ENCODE data around the gene HIC1.

DNA sequence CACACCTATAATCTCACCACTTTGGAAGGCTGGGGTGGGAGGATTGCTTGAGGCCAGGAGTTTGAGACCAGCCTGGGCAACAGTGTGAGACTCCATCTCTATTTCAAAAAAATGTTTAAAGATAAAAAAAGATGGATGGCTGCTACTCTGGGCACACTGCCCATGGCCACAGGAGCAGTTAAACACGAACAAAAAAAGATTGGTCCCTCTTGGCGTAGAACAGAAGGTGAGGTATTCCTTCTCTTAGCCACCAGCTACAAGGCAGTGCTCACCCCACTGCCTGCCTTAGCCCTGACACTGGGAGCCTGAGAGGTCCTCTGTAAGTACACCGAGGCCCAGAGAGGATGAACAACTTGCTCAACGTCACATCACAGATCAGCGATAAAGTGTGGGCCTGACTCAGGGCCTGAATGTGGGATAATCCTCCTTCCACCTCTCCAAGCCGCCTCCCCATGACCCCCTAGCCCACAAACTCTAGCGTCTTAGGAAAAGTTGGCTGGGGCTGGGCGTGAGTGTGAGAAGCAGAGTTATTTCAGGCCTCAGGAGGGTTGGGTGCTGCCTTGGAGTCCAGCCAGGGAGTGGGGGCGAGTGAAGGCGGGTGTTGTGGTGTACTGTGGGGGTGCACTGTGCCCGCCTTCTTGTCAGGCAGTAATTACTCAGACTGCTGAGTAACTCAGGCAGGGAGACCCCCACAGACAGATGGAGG is 27.2 kb upstream of the HIC1 start:
- TF ChIP-seq, protein P1, sequence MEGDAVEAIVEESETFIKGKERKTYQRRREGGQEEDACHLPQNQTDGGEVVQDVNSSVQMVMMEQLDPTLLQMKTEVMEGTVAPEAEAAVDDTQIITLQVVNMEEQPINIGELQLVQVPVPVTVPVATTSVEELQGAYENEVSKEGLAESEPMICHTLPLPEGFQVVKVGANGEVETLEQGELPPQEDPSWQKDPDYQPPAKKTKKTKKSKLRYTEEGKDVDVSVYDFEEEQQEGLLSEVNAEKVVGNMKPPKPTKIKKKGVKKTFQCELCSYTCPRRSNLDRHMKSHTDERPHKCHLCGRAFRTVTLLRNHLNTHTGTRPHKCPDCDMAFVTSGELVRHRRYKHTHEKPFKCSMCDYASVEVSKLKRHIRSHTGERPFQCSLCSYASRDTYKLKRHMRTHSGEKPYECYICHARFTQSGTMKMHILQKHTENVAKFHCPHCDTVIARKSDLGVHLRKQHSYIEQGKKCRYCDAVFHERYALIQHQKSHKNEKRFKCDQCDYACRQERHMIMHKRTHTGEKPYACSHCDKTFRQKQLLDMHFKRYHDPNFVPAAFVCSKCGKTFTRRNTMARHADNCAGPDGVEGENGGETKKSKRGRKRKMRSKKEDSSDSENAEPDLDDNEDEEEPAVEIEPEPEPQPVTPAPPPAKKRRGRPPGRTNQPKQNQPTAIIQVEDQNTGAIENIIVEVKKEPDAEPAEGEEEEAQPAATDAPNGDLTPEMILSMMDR (IDR thresholded peaks at IDR 0.05), result no peak
- no peak for TF ChIP-seq POLR2A (IDR thresholded peaks at IDR 0.05)
- no peak for TF ChIP-seq POLR2AphosphoS5 (IDR thresholded peaks at IDR 0.05)
- TF ChIP-seq EP300 (IDR thresholded peaks at IDR 0.05), result no peak

All from sigmoid colon (tissue), 4 donors.